GM18519 (cell line): ENCODE data around the gene NHERF2.
"Not testable (repeated sequence)": the region's sequence is repeated elsewhere in the genome, so short reads cannot be mapped to it uniquely, and the experiment has no call there.

Experiments
- ATAC-seq: cut with Tn5 transposase; IDR thresholded peaks from one replicate; pipeline ENCODE4 v1.9.1; 2021; ENCODE audit warnings: mild to moderate bottlenecking, moderate library complexity; ENCODE audit not compliant: unreplicated experiment, low FRiP score

The NHERF2 gene

DNA sequence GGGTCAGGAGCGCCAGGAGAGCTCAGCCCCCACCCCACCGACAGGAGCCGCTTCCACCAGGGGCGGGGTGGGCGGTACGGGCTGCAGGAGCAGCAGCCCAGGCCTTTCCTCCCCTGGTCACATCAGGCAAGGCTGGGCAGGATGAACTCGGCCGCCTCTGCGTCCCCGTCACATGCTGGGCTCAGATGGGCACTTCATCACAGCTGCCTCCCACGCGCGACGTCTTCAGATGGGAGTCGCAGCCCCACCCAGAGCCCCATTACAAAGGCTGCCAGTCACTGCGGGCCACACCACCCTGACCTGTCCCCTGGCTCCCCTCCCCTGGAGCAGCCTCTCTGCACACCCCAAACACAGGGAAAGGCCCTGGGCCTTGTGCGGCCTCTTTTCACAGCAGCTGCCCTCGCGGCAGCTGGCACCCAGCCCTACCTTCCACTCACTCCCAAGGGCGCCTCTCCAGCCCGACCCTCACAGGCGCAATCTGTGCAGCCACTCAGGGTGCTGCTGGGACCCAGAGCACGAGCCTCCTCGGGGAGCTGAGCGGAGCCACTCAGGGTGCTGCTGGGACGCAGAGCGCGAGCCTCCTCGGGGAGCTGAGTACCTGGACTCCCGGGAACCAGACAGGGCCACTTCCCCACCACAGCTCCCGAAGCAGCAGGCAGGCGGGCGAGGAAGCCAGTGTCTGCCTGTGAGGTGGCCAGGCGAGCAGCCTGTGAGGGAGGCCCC, 21.7 kb upstream of the NHERF2 start:
- no peak for ATAC-seq

DNA sequence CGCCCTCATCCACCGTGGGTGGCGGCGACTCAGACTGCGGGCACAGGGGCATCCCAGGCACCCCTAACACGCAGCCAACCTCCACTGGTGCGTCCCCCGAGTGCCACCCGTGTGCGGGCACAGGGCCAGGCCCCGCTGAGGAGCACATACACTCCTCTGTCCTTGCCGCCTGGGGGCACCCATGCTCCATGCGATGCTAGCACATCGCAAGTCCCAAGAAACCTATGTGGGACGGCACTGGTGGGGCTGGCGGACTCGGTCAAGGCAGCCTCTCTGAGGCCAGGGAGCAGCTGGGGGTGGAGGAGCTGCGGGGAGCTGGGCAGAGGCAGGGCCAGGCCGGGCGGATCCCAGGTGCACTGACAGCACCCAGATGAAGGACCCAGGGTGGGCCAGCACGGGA, 21.1 kb upstream of the NHERF2 start:
- ATAC-seq, result no peak

DNA sequence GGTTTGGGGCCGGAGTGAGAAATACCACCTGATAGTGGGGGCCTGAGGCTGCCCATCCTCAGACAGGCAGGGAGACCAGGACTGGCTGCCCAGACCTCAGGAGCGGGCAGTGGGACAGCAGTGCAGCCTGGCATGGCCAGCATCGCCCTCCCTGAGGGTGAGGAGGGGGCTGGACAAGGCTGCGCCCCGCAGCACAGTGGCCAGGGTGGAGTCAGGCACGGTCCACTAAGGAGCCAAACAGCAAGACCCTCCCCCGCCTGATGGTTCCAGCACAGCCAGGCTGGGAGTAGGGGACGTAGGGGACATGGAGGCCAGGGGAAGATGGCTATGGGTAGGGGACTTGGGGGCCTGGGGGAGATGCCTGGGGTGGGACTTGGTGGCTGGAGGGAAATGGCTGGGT, 20.4 kb upstream of the NHERF2 start:
- ATAC-seq, result no peak

DNA sequence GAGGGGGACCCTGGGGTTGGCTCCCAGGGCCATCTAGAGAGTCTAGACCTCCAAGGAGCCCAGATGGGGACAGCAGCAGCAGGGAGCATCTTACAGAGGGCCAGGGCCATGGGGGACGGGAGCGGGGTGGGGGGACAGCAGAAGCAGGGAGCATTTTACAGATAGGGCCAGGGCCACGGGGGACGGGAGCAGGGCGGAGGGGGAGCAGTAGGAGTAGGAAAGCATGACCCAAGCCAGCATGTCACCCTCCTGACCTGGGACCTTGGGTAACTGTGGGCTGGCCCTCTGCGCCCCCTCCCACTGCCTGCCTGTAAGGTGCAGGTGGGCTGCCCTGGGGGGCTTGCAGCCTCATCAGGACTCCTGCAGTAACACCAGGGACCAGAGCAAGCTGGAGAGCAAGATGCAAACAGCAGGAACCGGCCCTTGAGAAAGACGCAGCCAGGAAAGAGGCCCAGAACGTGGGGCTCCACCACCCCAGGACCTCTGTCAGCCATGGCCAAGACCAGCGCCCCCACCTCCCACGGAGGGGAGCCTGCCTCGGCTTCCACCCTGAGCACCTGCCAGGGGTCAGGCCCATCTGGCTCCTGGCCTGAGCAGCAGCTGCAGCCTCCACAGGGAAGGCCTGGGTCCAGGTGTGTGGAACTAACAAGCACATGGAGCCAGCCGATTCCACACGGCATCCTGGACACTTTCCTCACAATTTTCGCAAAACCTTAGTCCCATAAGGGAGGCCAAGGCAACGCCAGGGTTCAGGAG, 19.4 kb upstream of the NHERF2 start:
- no peak for ATAC-seq

DNA sequence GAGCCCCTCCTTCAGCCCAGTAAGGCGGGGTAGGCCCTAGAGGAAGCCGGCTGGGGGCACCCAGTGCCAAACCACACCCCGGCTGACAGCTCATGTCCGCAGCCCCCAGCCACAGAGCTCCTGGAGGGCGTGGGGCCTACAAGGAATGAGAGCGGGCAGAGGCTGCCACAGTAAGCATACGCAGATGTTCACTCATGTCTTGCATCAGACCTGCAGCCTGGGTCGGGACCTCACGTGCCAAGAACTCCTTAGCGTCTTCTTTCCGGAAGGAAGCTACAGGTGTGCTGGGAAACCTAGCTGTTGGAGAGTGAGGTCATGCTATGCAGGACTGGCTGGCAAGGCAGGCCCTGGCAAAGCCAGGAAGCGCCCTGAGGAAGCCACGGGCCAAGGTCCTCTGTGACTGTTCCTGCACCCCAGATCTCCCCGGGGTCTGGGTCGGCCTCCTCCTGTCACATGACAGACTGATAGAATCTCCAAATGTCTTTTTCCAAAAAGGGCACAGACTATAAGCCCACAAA, 18.6 kb upstream of the NHERF2 start:
- ATAC-seq, result no peak

DNA sequence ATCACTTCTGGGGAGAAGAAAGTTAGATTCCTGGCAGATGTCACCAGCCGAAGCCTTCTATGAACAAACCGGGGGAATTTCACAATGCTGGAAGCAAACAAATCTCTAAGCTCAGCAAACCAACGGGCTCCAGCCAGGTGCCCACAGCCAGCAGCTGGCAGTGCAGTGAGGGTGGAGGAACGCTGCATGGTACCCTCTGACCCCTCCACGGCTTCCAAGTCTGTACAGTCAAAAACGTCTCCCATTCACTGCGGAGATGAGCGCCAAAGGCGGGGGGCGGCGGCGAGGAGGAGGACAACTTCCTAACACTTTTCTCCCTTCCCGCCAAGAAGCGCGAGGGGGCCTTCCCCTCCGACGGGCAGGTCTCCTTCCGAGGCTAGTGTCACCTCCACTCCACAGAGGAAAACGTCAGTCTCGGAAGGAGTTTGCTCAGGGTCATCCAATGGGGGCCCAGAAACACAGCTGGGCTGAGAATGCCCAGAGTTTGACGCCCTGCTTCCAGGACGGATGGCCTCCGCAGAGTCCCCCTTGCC, 18.0 kb upstream of the NHERF2 start:
- ATAC-seq, result no peak

DNA sequence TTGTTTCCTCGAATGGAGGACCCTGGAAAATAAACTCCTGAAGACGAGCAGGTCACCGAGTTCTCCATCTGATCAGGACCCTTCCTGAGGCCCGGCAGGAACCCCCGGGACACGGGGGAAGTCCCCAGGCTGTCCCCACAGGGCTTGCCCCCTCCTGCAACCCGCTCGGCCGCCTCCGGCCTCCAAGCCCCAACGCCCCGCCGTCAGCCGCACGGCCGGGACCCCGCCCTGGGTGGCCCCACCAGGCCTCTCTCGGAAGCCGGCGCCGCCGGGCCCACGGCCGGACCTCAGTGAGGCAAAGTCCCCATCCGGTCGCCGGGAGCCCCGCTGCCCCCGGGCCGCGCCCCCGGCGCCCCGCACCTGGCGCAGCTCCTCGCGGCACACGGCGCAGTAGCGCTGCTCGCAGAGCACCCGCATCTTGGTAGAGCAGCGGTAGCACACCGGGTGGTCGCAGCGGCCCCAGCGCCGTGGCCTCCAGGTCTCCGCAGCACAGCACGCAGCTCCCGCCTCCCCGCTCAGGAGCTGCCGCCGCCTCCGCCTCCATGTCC, 17.5 kb upstream of the NHERF2 start:
- peak; percentile 17 for ATAC-seq

DNA sequence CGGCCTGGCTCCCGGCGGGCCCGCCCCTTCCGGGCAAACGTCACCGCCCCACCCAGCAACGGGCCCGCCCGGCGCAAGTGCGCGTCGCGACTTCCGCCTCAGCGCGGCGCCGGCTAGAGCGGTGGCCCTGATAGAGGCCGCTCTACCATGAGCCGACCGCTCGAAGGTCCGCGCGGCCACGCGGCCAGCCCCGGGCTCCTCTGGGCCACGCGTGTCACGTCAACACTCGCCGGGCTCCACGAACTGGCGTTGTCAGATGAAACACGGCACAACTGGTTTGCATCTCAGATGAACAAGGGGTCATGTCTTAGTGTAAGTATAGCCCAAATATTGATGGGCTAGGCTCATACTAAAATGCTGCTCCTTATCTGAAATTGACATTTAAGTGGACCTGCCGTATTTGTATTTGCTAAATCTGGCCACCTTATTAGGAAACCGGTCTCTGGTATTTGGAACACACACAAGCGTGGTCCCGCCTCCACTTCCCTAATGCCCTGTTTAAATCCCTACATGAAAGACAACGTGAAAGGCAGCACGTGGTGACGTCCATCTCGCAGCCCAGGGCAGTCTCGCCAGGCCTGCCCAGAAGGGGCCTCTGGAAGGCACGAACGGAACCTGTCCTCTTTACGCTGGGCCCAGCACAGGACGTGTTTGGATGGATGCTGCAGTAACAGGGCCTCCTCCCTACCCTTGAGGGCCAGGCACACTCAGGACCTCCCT, 16.8 kb upstream of the NHERF2 start, which contains the start of gene ZNF598:
Gene ZNF598 (minus strand): TSS at position 31 of the 720 bp plus-strand sequence.
- ATAC-seq, result peak; percentile 49

DNA sequence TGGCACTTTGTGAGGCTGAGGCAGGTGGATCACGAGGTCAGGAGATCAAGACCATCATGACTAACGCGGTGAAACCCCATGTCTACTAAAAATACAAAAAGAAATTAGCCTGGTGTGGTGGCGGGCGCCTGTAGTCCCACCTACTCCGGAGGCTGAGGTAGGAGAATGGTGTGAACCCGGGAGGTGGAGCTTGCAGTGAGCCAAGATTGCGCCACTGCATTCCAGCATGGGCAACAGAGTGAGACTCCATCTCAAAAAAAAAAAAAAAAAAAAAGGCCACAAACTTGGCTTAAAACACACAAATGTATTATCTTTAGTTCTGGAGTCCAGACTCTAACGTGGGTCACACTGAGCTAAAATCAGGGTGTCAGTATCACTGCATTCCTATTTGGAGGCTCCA, 15.0 kb upstream of the NHERF2 start:
- not testable (repeated sequence) for ATAC-seq

DNA sequence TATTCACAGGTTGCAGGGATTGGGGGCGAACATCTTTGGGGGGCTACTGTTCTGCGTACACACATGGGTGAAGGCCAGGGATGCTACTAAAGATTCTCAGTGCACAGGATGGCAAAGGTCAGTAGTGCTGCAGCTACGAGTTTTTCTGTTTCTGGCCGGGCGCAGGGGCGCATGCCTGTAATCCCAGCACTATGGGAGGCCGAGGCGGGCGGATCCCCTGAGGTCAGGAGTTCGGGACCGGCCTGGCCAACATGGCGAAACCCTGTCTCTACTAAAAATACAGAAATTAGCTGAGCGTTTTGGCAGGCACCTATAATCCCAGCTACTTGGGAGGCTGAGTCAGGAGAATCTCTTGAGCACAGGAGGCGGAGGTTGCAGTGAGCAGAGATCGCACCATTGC, 13.2 kb upstream of the NHERF2 start:
- no peak for ATAC-seq

DNA sequence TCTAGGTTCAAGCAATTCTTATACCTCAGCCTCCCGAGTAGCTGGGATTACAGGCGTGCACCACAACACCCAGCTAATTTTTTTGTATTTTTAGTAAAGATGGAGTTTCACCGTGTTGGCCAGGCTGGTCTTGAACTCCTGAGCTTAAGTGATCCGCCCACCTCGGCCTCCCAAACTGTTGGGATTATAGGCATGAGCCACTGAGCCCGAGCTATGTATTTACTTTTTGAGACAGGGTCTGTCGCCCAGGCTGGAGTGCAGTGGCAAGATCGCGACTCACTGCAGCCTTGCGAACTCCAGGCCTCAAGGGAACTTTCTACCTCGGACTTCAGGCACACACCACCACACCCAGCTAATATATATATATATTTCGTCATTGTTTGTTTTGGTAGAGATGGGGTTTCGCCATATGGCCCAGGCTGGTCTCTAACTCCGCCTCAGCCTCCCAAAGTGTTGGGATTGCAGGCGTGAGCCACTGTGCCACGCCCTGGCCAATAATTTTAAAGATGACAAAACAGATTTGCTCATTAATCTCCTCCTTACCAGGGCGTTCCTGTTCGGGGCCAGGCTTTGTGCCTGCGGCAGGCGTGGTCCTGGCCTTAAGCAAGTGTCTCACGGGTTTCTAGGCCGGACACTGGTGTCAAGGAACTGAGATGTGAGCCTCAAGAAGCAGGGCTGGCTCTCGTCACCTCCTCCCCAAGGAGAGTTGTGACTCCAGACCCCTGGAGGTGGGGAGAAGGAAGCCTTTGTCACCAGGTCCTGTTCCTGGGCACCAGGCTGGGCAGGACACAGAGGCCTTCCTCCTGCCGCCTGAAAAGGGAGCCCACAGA, 11.4 kb upstream of the NHERF2 start:
- ATAC-seq, result no peak

DNA sequence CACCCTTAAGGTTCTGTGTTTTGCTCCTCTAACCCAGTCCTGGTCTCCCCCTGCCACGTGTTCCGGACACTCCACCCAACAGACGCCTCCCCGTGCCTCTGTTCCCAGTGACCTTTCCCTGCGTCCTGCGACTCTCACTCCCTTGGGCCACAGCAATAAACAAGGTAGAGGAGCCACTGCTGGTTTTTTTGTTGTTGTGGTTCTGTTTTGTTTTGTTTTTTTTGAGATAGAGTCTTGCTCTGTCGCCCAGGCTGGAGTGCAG, 10.8 kb upstream of the NHERF2 start:
- ATAC-seq, result no peak

DNA sequence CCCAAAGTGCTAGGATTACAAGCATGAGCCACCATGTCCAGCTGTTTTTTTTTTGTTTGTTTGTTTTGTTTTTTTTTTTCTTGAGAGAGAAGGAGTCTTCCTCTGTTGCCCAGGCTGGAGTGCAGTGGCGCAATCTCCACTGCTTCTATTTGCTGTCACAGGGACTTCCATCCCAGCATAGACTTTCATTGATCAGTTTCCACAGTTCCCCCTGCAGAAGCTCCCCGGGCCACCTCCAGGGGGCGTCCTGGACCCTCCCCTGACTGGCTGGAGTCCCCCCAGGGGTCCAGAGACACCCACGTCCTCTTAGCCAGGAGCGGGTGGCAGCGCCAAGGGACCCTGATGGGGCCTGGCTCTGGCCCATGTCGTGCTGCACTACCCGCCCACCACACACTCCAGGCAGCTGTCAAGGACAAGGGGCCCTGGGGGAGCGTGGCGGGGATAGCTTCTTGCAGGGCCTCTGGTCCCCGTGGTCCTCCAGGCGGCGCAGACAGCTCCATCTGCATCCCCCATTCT, 10.2 kb upstream of the NHERF2 start:
- ATAC-seq, result no peak

DNA sequence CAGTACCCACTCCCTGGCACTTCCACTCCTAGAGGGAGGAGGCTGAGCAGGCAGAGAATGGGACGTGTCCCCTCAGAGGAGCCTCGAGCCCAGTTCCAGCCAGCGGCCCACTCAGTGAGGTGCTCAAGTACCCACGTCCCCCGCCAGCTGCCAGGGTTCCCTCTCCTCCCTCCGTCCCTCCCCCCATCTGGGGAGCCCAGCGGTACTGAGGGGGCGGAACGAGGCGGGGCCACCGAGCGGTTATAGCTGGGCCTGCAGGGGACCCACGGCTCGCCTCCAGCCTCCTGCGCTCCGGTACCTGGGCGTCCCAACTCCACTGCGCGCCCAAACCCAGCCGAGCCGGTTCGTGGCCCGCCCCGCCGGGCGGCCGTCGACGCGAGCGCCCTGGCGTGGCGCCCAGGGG, 7.2 kb upstream of the NHERF2 start, which contains the start of gene NPW:
Gene NPW (plus strand): TSS at position 268 of the 403 bp plus-strand sequence.
- ATAC-seq, result no peak

DNA sequence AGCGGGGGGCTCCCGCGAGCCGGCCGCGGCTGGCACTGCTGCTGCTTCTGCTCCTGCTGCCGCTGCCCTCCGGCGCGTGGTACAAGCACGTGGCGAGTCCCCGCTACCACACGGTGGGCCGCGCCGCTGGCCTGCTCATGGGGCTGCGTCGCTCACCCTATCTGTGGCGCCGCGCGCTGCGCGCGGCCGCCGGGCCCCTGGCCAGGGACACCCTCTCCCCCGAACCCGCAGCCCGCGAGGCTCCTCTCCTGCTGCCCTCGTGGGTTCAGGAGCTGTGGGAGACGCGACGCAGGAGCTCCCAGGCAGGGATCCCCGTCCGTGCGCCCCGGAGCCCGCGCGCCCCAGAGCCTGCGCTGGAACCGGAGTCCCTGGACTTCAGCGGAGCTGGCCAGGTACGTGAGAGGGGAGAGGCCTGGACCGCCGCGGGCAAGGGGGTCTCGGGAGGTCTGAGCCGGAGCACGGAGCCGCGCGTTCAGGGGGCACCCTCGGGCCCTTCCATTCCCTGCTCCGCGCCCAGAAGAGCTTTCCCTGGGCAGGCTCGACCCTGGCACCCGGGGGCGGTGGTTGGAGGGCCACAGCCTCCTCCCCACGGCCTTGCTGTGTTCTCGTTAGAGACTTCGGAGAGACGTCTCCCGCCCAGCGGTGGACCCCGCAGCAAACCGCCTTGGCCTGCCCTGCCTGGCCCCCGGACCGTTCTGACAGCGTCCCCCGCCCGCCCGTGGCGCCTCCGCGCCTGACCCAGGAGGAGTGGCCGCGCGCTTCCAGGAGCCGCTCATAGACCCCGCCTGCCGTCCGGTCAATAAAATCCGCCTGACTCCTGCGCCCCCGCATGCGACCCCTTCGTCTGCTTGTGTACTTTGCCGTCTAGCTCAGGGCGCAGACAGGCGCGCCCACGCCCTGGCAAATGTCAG, 6.5 kb upstream of the NHERF2 start:
- no peak for ATAC-seq

DNA sequence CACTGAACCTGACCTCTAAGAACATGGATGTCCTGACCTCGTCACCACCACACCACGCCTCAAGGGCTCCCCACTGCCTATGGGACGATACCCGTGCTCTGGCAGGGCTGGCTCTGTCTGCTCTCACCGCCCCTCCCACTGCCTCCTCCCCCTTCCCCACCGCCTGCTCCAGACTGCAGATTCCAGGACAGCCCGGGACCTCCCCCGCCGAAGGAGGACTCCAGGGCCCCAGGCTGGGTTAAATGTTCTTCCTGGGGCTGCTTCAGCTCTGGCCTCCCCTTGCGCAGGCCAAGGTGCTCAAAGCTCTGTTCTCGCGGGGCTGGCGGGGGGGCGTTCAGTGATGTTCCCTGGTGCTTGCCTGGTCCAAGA, 4.0 kb upstream of the NHERF2 start:
- no peak for ATAC-seq

DNA sequence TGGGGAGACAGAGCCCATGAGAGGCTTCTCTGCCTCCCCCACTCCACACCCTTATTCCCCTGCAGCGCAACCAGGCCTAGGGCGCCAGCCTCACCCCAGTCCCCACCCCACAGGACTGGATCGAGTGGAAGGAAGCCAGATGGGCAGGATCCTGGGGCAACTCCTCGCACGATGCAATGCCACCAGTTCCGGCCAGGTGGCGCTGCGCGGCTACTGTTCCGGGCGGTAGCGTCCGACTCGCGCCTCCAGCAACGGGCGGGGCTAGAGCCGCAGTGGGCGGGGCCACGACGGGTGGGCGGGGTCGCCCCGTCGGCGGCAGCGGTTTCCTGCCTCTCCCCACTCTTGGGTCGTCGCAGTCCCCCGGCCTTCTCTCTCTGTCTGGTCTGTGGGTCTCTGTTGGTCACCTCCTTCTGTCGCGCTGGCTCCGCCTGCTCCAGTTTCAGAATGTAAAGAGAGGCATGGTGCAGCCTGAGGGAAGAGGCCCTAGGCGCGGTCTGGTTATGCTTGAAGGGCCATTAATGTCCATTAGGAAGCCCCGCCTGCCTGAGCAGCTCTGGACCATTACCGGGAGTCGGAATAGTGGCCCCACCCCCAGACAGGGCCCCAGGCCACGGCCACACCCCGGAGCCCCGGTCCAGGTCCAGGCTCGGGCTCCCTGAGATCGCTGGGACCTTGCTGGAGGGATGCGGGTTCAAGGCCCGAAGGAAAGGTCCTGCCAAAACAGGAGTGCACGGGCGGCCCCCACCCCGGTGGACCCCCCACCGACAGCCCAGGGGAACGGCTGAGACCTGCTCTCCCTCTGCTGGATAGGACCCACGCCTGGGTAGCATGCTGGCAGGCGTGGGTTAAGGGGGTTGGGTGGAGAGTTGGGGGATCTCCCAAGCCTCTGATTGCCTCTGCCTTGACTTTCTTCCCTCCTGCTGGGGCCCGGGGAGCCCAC, 3.3 kb upstream of the NHERF2 start:
- peak; percentile 81 for ATAC-seq

DNA sequence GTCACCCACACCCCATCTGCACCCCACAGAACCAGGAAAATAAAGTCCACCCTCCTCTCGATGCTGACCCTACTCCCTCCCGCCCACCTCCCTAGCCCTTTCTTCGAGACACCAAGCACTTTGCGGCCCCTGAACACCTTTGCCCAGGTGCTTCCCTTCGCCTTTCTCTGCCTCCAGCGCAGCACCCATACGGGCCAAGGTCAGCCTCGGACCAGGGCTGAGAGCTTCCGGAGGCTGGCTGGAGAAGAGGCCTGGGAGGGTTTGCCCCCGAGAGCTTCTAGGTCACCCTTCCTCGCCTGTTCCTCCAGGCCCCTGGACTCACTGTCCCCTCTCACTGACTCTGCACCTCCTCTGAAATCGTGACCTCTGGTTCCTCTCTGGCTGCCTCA, 2.7 kb upstream of the NHERF2 start:
- no peak for ATAC-seq
